DMS79 (cell line): ENCODE data around the gene CAPZB.
"Not testable (repeated sequence)": the region's sequence is repeated elsewhere in the genome, so short reads cannot be mapped to it uniquely, and the experiment has no call there.

Experiments used
- DNase-seq: peaks from one replicate; lab custom pipeline; 2025; lab: John Stamatoyannopoulos, UW

CAPZB gene

DNA sequence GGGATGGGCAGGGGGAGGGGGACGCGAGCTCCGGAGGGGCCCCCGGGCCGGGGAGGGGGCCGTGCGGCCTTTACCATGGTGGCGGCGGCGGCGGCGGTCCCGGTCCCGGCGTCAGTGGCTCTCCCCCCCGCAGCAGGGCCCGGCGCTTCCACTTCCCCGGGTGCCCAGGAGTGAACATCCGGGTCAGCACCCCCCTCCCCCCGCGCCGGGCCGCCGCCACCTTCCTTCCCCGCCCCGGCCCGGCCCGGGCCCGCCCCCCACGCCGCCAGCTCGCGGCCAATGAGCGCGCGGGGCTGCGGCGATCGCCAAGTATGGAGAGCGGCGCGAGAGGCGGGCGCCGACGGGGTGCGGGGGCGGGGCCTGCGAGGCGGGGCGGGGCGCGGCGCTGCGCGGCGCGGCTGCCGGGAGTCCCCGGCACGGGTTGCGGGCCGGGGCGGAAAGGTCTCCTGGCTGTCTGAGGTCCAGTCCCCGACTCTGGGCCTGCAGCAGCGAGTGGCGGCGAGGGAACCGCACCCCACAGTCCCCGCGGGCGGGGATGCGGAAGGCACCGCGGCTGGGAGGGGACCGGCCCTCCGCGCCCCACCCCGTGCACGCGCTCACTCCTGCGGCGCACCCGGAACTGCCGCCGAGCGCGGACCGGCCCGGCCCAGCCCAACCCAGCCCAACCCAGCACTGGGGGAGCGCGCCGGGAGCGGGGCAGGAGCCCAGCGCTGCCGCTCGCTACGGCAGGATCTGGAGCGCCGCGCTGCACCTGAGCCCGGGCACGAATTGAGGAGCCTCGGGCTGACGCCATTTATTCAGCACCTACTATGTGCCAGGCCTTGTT is at the start of gene CAPZB:
TSS of gene CAPZB (minus strand) at position 178 of the 826 bp plus-strand sequence. CDS start at position 77, 101 bp downstream.
- DNase-seq = peak; percentile 67

- DNase-seq = peak; percentile 47
Measured at GRCh38 chr1:19534281-19534680, 48.9 kb upstream of the CAPZB start.

DNA sequence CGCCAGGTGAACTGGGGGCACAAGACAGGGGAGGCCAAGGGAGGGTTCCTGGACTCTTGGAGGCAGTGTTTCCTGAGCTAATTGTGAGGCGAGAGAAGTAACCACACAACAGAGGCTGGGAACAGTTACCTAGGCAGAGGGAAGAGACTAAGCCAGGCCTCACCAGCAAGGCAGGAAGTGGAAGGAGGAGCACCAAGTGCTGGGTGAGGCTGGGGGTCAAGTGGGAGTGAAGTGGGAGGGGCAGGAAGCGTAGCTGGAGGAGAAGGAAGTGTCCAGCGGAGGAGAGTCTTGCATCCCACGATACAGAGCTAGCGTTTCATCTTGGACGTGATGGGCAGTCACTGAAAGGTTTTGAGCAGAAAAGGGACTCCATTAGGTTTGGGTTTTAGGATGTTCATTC is 48.3 kb upstream of the CAPZB start:
- no peak for DNase-seq

DNA sequence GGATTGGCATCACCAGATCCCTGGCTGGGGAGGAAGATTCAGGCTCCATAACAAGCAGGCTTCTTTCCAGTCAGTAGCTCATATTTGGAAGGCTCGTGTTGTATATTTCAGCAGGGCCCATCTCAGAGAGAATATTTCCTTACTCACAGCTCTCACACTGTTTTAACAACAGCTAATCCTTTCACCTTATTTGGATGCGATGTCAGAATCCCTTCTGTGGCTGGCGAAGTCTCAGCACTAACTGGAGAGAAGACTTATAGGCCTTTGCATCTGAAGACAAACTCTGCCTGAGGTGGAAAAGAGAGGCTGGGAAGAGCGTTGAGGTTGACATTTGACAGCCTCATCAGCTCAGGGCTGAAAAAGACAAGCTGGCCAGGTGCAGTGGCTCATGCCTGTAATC is 47.2 kb upstream of the CAPZB start:
- no peak for DNase-seq

- no peak for DNase-seq
Measured at GRCh38 chr1:19529664-19530063, 44.3 kb upstream of the CAPZB start.

DNA sequence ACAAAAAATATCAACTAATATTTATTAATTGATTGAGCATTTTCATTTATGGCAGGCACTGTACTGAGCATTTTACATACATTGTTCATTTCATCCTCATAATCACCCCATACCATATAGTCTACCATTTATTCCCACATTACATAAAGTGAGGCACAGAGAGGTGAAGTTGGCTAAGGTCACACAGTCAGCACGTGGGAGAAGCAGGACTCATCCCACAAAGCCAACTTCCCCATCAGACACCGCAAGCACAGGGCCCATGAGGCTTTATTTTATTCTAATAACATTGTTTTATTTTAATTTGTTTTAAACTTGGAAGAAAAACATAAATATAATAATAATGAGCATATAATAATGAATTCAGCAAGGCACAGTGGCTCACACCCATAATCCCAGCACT is 43.1 kb upstream of the CAPZB start:
- no peak for DNase-seq

DNA sequence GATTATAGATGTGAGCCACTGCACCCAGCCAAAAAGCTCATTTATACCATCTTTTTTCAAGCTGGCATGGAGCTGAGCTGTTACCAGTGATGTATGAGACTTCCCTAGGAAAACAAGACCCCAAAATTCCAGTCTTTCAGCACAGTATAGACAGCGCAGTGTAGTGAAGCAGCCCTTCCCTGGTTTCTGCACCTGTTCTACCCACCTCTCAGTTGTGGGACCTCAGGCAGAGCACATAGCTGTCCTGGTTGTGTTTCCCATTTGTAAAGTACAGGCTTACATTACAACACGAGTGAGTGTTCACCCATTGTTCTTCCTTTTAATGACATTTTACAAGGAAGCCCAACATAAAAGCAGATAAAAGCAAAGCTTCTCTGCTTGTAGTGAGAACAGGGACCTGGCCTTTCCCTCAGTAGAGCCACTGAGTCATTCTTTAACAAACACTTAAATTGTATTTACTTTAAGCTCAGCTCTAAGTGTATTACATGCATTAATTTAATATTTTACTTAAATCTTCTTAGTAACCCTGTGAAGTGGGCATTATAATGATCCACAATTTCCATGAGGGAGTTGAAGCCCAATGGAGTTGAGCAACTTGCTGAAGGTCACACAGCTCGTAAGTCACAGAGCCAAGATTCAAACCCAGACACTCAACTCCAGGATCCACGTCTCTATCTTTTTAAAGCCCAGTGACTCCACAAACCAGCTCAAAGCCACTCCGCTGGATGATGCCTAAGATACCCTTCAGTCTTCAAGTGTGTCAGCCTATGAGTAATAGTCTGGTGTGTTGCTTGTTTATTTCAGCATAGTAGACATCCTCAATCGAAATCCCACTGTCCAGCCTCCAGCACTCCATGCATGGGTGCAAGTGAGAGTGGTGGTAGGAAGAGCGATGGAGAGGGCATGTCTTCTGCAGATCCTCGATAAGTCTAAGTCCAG is 40.5 kb upstream of the CAPZB start:
- DNase-seq = no peak

- no peak for DNase-seq
Measured at GRCh38 chr1:19524791-19525190, 39.5 kb upstream of the CAPZB start.

GRCh38 chr1:19522570-19522969 is 37.2 kb upstream of the CAPZB start:
- DNase-seq = not testable (repeated sequence)

DNA sequence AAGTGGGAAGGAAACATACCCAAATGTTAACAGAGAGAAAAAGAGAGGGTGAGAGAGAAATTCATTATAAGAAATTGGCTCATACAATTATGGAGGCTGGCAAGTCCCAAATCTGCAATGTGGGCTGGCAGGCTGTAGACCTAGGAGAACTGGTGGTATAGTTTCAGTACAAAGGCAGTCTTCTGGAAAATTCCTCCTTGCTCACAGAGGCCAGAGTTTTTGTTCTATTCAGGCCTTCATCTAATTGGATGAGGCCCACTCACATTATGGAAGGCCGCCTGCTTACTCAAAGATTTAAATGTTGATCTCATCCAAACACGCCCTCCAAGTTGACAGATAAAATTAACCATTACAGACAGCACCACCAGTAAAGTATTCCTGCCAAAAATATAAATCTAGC is 36.1 kb upstream of the CAPZB start:
- no peak for DNase-seq

DNA sequence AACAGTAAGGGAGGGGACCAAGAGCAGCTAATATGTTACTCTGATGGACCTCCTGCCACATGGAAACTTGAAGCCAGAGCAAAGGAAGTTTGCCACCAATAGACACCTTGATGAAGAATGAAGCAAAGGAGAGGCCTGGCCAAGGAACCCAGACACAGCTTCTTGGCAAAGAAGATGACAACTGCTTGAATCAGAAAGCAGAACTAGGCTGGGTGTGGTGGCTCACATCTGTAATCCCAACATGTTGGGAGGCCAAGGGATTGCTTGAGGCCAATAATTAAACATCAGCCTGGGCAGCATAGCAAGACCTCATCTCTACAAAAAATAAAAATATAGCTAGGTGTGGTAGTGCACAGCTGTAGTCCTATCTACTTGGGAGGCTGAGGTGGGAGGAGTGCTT is 31.7 kb upstream of the CAPZB start:
- DNase-seq = no peak

DNA sequence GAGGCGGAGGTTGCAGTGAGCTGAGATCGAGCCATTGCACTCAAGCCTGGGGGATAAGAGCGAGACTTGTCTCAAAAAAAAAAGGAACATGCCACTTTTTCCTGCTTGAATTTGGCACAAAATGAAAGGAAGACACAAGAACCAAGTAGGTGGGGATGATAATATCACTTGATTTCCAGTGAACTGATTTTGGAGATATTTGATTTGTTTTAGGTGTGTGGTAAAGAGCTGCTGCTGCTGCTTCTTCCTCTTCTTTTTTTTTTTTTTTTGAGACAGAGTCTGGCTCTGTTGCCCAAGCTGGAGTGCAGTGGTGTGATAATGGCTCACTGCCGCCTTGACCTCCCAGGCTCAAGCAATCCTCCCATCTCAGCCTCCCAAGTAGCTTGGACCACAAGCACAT is 29.9 kb upstream of the CAPZB start:
- DNase-seq = no peak

- DNase-seq = no peak
Measured at GRCh38 chr1:19514391-19514831, 29.1 kb upstream of the CAPZB start.

- DNase-seq = no peak
Measured at GRCh38 chr1:19512545-19512944, 27.2 kb upstream of the CAPZB start.

GRCh38 chr1:19511116-19511515 is 25.8 kb upstream of the CAPZB start:
- DNase-seq = no peak

GRCh38 chr1:19509647-19510046 is 24.3 kb upstream of the CAPZB start:
- not testable (repeated sequence) for DNase-seq

GRCh38 chr1:19507516-19507915 is 22.2 kb upstream of the CAPZB start:
- no peak for DNase-seq

- DNase-seq = no peak
Measured at GRCh38 chr1:19505693-19506457, 20.5 kb upstream of the CAPZB start.

GRCh38 chr1:19504796-19505692 is 19.7 kb upstream of the CAPZB start:
- DNase-seq = peak; percentile 92

- DNase-seq = not testable (repeated sequence)
Measured at GRCh38 chr1:19502284-19502683, 16.9 kb upstream of the CAPZB start.

DNA sequence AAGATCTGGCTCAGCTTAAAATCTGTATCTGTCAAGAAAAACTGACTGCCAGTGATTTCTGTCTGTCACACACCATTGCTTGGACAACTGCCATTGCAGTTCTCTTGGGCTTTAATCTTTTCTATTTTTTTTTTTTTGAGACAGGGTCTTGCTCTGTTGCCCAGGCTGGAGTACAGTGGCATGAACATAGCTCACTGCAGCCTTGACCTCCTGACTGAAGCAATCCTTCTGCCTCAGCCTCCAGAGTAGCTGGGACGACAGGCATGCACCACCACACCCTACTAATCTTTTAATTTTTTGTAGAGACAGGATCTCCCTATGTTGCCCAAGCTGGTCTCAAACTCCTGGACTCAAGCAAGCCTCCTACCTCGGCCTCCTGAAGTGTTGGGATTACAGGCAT is 14.5 kb upstream of the CAPZB start:
- not testable (repeated sequence) for DNase-seq
